HG03457 (cell line): ENCODE results near the gene ZFYVE21.
"Not testable (repeated sequence)": the region's sequence is repeated elsewhere in the genome, so short reads cannot be mapped to it uniquely, and the experiment has no call there.

Experiments
- ATAC-seq: cut with Tn5 transposase; IDR thresholded peaks from one replicate; pipeline ENCODE4 v1.9.1; 2021; ENCODE audit warnings: moderate number of reproducible peaks; ENCODE audit not compliant: unreplicated experiment

Gene ZFYVE21

GRCh38 chr14:103758059-103758776 lies 42.6 kb downstream of the ZFYVE21 start:
- ATAC-seq = no peak

GRCh38 chr14:103762036-103762435 lies 46.4 kb downstream of the ZFYVE21 start:
- no peak for ATAC-seq

- no peak for ATAC-seq
These were observed 46.9 kb downstream of the ZFYVE21 start for GRCh38 chr14:103762541-103762940.

GRCh38 chr14:103763730-103764488 lies 48.3 kb downstream of the ZFYVE21 start:
- peak; percentile 74 for ATAC-seq

GRCh38 chr14:103765526-103765925 lies 49.9 kb downstream of the ZFYVE21 start:
- ATAC-seq = no peak

- no peak for ATAC-seq
These were observed 51.8 kb downstream of the ZFYVE21 start for GRCh38 chr14:103767336-103767894.

GRCh38 chr14:103770500-103770899 lies 54.9 kb downstream of the ZFYVE21 start:
- ATAC-seq = no peak

DNA sequence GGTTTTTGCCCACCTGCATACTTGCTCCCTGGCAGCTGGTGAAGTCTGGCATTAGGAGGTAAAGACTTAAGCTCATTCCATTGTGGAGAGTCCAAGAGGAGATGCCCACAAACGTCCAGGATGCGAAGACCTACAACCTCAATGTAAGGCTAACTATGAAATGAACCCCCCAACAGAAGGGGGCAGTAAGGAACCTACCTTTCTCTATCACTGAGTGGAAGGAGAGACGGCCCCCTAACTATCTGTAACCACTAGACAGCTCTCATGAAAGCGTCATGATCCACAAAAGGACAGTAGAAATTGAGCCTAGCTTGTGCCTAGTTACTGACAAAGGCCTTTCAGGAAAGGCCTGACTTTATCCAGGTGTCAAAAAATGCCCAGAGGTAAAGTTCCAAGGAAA lies 55.3 kb downstream of the ZFYVE21 start:
- no peak for ATAC-seq

- ATAC-seq = no peak
These were observed 56.6 kb downstream of the ZFYVE21 start for GRCh38 chr14:103772078-103772712.

DNA sequence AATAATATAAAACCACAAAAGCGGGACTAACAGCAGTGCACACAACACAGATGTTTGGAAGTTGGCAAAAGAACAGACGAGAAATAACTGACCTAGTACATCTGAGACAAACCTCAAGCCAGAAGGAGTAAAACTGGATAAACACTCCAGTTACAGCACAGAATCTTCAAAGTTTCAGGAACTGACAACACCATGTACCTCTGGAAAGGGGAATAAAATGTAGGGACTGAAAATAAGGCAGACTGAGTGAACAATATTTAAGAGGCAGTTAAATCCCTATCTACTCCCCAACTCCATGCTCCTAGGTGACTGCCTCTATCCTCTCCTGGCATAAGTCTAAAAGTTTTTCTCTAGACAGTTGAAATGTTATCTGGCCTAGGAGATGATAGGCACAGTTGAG lies 57.9 kb downstream of the ZFYVE21 start:
- no peak for ATAC-seq

- ATAC-seq = no peak
These were observed 59.9 kb downstream of the ZFYVE21 start for GRCh38 chr14:103775506-103775905.

- ATAC-seq = not testable (repeated sequence)
These were observed 60.7 kb downstream of the ZFYVE21 start for GRCh38 chr14:103776319-103776718.

GRCh38 chr14:103782376-103782775 lies 66.8 kb downstream of the ZFYVE21 start:
- no peak for ATAC-seq
